HG03378 (cell line): Measurements from ENCODE around the gene CRNKL1.
"Not testable (repeated sequence)": the region's sequence is repeated elsewhere in the genome, so short reads cannot be mapped to it uniquely, and the experiment has no call there.

Experiments
- ATAC-seq: cut with Tn5 transposase; IDR thresholded peaks from one replicate; pipeline ENCODE4 v1.9.1; 2021; ENCODE audit warnings: mild to moderate bottlenecking, moderate library complexity; ENCODE audit not compliant: unreplicated experiment

The CRNKL1 gene

GRCh38 chr20:20010639-20011500, 41.4 kb downstream of the CRNKL1 start:
- ATAC-seq = no peak

GRCh38 chr20:20009784-20010253, 42.4 kb downstream of the CRNKL1 start:
- no peak for ATAC-seq

- ATAC-seq = no peak
Observed at GRCh38 chr20:20005342-20005741, 46.9 kb downstream of the CRNKL1 start.

GRCh38 chr20:20003955-20004322, 48.3 kb downstream of the CRNKL1 start:
- ATAC-seq = not testable (repeated sequence)

- no peak for ATAC-seq
Observed at GRCh38 chr20:20003031-20003954, 49.0 kb downstream of the CRNKL1 start.

- ATAC-seq = no peak
Observed at GRCh38 chr20:20002101-20002998, 49.9 kb downstream of the CRNKL1 start.

- no peak for ATAC-seq
Observed at GRCh38 chr20:20000211-20000968, 51.9 kb downstream of the CRNKL1 start.

GRCh38 chr20:19998990-19999705, 53.1 kb downstream of the CRNKL1 start:
- no peak for ATAC-seq

GRCh38 chr20:19996917-19997316, 55.3 kb downstream of the CRNKL1 start:
- no peak for ATAC-seq

GRCh38 chr20:19996222-19996621, 56.0 kb downstream of the CRNKL1 start:
- no peak for ATAC-seq

GRCh38 chr20:19995220-19995863, 56.9 kb downstream of the CRNKL1 start:
- no peak for ATAC-seq

- ATAC-seq = no peak
Observed at GRCh38 chr20:19993958-19994669, 58.2 kb downstream of the CRNKL1 start.

- ATAC-seq = no peak
Observed at GRCh38 chr20:19992996-19993908, 59.0 kb downstream of the CRNKL1 start.

GRCh38 chr20:19991854-19992253, 60.4 kb downstream of the CRNKL1 start:
- no peak for ATAC-seq

GRCh38 chr20:19991308-19991707, 61.0 kb downstream of the CRNKL1 start:
- ATAC-seq = no peak

GRCh38 chr20:19990850-19991249, 61.4 kb downstream of the CRNKL1 start:
- no peak for ATAC-seq

- no peak for ATAC-seq
Observed at GRCh38 chr20:19987046-19987445, 65.2 kb downstream of the CRNKL1 start.
